Activated CD8-positive, alpha-beta memory T cell treated with anti-CD3 and anti-CD28 coated beads, Interleukin-2, amount 10 ng/mL, durations not matched to agents 7 days and 5 days (primary cell): ENCODE data around the gene RASA1. TPM values are rescaled to one million over a fixed set of nuclear protein-coding genes. Genes with fewer than 3 reads are reported as not detected.
"Not testable (repeated sequence)": the region's sequence is repeated elsewhere in the genome, so short reads cannot be mapped to it uniquely, and the experiment has no call there.

Source experiments
- ATAC-seq: fragments of 150-1000 bp; cut with Tn5 transposase; one replicate; pipeline ENCODE4 v1.10.0; 2021; ENCODE audit warnings: moderate library complexity
- CTCF ChIA-PET: fragments of 350-600 bp; sonication (Branson Sonifier 250); formaldehyde crosslinking; loops from one replicate; lab custom pipeline; 2021; ENCODE audit warnings: antibody characterized with exemption; lab: Charles Lee
- DNase-seq: peaks from one replicate; pipeline ENCODE4 v3.0.0-alpha.2; 2020
- H3K27ac Mint-ChIP-seq: one replicate; pipeline ENCODE4 v1.8.0; 2021; ENCODE audit warnings: mild to moderate bottlenecking, mixed read lengths
- H3K27me3 Mint-ChIP-seq: one replicate; pipeline ENCODE4 v1.8.0; 2021; ENCODE audit warnings: mixed read lengths
- H3K36me3 Mint-ChIP-seq: one replicate; pipeline ENCODE4 v1.8.0; 2021; ENCODE audit warnings: mild to moderate bottlenecking, mixed read lengths
- H3K4me1 Mint-ChIP-seq: one replicate; pipeline ENCODE4 v1.8.0; 2021; ENCODE audit warnings: mixed read lengths
- H3K4me3 Mint-ChIP-seq: one replicate; pipeline ENCODE4 v1.8.0; 2021; ENCODE audit warnings: mild to moderate bottlenecking, moderate library complexity, mixed read lengths
- H3K9me3 Mint-ChIP-seq: one replicate; pipeline ENCODE4 v1.8.0; 2022; ENCODE audit warnings: low read depth, mixed read lengths
- total RNA-seq, 2 experiments: library from RNA; stranded (reverse); gene quantifications; one replicate each; pipeline ENCODE4 v1.2.3, GENCODE V29; 2021

Gene RASA1
- total RNA-seq, 2 experiments from 2014 or later = 15.4 to 22.1 TPM

DNA sequence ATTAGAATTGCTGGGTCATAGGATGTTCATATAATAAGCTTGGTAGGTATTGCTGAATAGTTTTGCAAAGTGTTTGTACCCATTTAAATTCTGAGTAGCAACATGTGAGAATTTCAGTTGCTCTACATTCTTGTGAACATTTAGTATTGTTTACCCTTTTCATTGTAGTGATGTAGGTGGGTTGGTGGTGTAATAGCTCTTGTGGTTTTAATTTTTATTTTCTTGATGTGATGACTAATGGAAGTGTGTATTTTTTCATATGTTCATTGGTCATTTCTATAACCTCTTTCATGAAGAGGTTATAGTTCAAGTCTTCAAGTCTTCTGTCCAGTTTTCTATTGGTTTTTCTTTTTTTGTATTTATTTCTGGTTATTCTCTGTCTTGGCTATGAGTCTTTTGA lies 34.4 kb downstream of the RASA1 start:
- ATAC-seq (no peak), DNase-seq (no peak)
- Mint-ChIP-seq H3K4me3 (no peak overlapping the region), H3K36me3 (peaks cover 49% of the 10 kb centered on the region), H3K4me1 (peaks cover 30% of the 10 kb centered on the region), H3K27ac (no peak overlapping the region), H3K9me3 (peaks cover 9% of the 10 kb centered on the region), H3K27me3 (no peaks in the 10 kb centered on the region)
- CTCF ChIA-PET = no interaction called here

DNA sequence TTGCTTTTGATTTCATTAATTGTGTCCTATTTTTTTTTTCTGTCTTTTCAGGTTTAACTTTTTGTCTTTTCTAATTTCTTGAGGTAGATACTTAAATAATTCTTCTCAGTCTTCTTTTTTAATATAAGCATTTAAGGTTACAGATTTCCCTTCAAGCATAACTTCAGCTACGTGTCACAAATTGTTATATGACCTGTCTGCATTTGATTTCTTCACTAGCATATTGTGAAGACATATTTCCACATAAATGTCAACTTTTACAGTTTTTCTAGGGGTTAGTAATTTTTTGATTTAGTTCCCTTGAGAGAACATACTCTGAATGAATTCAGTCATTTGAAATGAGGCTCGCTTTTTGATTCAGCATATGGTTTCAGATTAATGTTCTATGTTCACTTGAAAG lies 35.6 kb downstream of the RASA1 start:
- Mint-ChIP-seq H3K9me3 (peaks cover 9% of the 10 kb centered on the region), H3K4me1 (peaks cover 19% of the 10 kb centered on the region), H3K4me3 (no peak overlapping the region), H3K36me3 (peaks cover 52% of the 10 kb centered on the region), H3K27ac (no peak overlapping the region), H3K27me3 (no peaks in the 10 kb centered on the region)
- CTCF ChIA-PET = no interaction called here
- no peak for ATAC-seq
- no peak for DNase-seq

DNA sequence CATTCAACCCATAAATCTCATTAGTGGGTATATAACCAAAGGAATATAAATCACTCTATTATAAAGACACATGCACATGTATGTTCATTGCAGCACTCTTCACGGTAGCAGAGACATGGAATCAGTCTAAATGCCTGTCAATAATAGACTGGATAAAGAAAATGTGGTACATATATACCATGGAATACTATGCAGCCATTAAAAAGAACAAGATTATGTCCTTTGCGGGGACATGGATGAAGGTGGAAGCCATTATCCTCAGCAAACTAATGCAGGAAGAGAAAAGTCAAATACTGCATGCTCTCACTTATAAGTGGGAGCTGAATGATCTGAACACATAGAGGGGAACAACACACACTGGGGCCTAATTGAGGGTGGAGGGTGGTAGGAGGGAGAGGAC lies 38.4 kb downstream of the RASA1 start:
- H3K27ac Mint-ChIP-seq, ATAC-seq, H3K4me3 Mint-ChIP-seq, H3K27me3 Mint-ChIP-seq, DNase-seq, H3K9me3 Mint-ChIP-seq, CTCF ChIA-PET, H3K4me1 Mint-ChIP-seq: not testable (repeated sequence)
- H3K36me3 Mint-ChIP-seq = peaks cover 46% of the 10 kb centered on the region

DNA sequence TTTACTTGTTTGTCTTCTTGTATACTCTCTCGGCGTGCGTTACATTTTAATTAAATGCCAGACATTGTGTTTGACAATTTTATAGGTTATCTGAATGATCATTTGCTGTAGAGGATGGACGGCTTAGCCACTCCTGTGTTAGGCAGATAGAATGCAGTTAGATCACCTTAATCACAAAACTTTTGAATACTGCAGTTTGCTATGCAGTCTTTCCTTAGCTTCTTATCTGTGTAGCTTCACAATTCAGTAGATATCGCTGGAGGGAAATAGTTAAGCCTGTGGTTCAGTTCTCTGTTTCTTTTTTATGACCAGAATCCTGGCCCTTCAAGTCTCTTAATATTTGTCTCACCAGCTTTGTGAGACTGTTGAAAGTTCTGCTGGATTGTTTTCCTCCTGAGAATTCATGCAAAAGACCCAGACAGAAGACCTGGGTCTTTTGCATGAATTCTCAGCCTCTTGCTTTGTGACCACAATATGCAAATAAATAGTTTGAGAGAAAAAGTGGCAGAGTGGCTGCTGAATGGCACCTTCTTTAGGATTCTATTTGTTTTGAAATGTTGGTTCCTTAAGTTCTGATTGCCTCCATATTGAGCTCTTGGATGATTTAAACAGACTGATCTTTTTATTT lies 40.2 kb downstream of the RASA1 start:
- ATAC-seq (no peak), DNase-seq (no peak)
- Mint-ChIP-seq H3K4me1 (peaks cover 2% of the 10 kb centered on the region), H3K27ac (no peak overlapping the region), H3K9me3 (peaks cover 9% of the 10 kb centered on the region), H3K27me3 (no peaks in the 10 kb centered on the region), H3K36me3 (peaks cover 38% of the 10 kb centered on the region), H3K4me3 (no peak overlapping the region)
- CTCF ChIA-PET = no interaction called here

DNA sequence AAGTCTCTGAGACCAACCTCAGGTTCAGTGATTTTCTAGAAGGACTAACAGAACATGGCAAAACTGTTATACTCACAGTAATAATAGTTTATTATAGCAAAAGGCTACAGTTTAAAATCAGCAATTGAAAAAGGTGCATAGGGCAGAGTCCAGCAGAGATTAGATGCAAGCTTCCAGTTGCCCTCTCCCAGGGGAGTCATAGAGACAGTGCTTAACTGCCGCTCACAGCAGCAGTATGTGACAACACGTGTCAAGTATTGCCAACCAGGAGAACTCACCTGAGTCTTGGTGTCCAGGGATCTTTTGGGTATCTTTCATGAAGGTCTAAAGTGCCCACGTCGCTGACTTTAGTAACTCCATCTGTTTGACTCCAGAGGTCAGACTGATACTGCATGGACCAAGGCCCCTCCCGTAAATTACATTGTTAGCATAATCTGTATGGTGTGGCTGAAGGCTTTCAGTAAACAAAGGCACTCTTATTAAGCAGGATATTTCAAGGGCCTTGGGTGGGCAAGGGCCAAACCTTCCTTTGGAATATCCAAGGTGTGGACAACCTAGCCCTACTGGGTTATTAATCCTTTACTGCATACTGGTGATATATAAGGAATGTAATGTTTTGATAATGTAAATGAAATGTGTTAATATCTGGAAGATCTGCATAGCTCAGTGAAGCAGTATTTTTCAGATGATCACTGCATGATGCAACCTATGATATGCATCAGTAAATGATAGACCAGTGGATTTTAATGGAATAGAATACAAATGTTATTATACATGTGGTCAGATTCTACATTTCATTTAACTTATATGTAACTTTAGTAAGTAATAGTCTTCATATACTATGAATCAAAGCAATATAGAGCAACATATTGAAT lies 44.0 kb downstream of the RASA1 start:
- CTCF ChIA-PET = no interaction called here
- no peak overlapping the region for H3K4me3 Mint-ChIP-seq
- H3K4me1 Mint-ChIP-seq = peaks cover 2% of the 10 kb centered on the region
- peaks cover 2% of the 10 kb centered on the region for H3K9me3 Mint-ChIP-seq
- ATAC-seq (no peak), DNase-seq (no peak)
- H3K36me3 Mint-ChIP-seq = peaks cover 14% of the 10 kb centered on the region
- no peak overlapping the region for H3K27ac Mint-ChIP-seq
- H3K27me3 Mint-ChIP-seq = no peaks in the 10 kb centered on the region

DNA sequence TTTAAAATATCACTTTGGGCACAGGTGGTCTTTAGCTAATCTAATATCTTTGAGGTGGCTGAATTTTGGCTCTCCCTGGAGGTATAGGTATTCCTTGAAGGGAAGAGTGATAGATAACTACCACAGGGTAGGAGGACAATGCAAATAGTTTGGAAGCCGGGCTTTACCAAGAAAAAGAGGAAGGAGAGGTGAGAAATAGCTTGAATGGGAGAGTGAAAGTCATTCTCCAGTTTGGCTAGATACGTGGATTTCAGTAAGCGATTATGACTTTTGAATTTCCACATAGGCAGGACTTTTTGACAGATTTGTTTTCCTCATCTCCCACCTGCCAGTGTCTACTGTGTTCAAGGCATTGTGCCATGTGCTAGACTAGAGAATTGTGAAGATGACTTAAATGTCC lies 45.5 kb downstream of the RASA1 start:
- H3K4me3 Mint-ChIP-seq = no peak overlapping the region
- peaks cover 2% of the 10 kb centered on the region for H3K9me3 Mint-ChIP-seq
- H3K36me3 Mint-ChIP-seq = peaks cover 14% of the 10 kb centered on the region
- H3K27ac Mint-ChIP-seq = no peak overlapping the region
- peaks cover 2% of the 10 kb centered on the region for H3K4me1 Mint-ChIP-seq
- no peaks in the 10 kb centered on the region for H3K27me3 Mint-ChIP-seq
- DNase-seq = no peak
- CTCF ChIA-PET = no interaction called here
- ATAC-seq = no peak

DNA sequence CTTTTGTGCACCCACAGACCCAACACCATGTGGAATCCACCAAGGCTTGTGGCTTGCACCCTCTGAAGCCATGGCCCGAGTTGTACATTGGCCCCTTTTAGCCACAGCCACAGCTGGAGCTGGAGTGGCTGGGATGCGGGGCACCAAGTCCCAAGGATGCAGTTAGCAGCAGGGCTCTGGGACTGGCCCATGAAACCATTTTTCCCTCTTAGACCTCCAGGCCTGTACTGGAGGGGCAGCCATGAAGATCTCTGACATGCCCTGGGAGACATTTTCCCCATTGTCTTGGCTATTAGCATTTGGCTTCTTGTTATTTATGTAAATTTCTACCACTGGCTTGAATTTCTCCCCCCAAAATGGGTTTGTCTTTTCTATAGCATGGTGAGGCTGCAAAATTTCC lies 51.8 kb downstream of the RASA1 start:
- H3K27ac Mint-ChIP-seq = no peak overlapping the region
- peaks cover 6% of the 10 kb centered on the region for H3K9me3 Mint-ChIP-seq
- peaks cover 35% of the 10 kb centered on the region for H3K36me3 Mint-ChIP-seq
- no peak overlapping the region for H3K4me3 Mint-ChIP-seq
- CTCF ChIA-PET = no interaction called here
- DNase-seq (no peak), ATAC-seq (no peak)
- no peaks in the 10 kb centered on the region for H3K27me3 Mint-ChIP-seq
- H3K4me1 Mint-ChIP-seq = peaks cover 2% of the 10 kb centered on the region

DNA sequence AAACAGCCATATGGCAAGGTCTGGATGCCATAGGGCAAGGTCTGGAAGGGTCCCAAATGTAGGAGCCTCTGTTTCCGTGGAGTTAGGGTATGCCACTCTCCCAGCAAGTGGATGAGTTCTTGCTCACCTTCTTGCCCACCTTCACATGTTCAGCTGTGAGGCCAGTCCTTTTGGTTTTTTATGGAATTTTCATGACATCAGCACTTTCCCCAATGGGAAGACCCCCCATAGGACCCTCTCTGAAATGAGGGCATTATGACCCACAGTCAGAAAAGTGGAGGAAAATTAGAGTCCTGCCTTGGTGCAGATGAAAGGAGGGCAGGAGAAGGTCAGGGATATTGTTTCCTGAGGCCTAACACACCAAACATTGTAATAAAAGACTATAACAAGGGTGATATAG lies 53.9 kb downstream of the RASA1 start:
- CTCF ChIA-PET = no interaction called here
- no peak overlapping the region for H3K4me3 Mint-ChIP-seq
- DNase-seq (no peak), ATAC-seq (no peak)
- peaks cover 2% of the 10 kb centered on the region for H3K4me1 Mint-ChIP-seq
- peaks cover 35% of the 10 kb centered on the region for H3K36me3 Mint-ChIP-seq
- H3K27me3 Mint-ChIP-seq = no peaks in the 10 kb centered on the region
- peaks cover 6% of the 10 kb centered on the region for H3K9me3 Mint-ChIP-seq
- no peak overlapping the region for H3K27ac Mint-ChIP-seq

DNA sequence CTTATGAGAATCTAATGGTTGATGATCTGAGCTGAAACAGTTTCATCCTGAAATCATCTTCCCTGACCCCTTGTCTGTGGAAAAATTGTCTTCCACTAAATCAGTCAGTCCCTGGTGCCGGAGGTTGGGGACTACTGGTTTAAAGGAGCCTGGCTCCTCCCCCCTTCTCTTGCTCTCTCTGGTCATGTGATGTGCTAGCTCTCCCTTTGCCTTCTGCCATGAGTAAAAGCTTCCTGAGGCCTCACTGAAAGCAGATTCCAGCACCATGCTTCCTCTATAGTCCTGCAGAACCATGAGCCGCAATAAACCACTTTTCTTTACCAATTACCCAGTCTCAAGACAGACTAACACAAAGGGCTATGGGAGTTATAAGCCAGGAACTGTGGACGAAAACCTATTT lies 54.7 kb downstream of the RASA1 start:
- H3K4me3 Mint-ChIP-seq = no peak overlapping the region
- H3K4me1 Mint-ChIP-seq = peaks cover 2% of the 10 kb centered on the region
- CTCF ChIA-PET = no interaction called here
- DNase-seq = no peak
- ATAC-seq = no peak
- no peaks in the 10 kb centered on the region for H3K27me3 Mint-ChIP-seq
- peaks cover 34% of the 10 kb centered on the region for H3K36me3 Mint-ChIP-seq
- peaks cover 6% of the 10 kb centered on the region for H3K9me3 Mint-ChIP-seq
- no peak overlapping the region for H3K27ac Mint-ChIP-seq

DNA sequence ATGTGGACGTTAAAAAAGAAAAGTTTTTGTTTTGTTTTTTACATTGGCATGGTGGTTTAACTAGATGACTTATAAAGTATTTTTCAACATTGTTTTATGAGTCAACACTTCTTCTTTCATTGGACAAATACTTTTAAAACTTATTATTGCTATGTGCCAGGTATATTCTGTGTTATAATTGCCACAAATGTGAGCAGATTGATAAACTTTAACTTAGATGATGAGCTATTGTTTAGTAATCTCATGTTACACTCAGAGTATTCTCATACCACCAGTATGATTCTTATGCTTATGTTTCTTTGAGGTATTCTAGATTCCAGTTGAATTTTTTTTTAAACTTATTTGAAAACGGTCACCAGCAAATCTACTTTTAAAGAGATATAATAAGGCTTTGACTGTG lies 60.3 kb downstream of the RASA1 start:
- Mint-ChIP-seq H3K27me3 (no peaks in the 10 kb centered on the region), H3K36me3 (peaks cover 10% of the 10 kb centered on the region), H3K4me1 (peaks cover 5% of the 10 kb centered on the region), H3K27ac (no peak overlapping the region), H3K4me3 (no peak overlapping the region), H3K9me3 (no peaks in the 10 kb centered on the region)
- ATAC-seq (no peak), DNase-seq (no peak)
- CTCF ChIA-PET = no interaction called here

DNA sequence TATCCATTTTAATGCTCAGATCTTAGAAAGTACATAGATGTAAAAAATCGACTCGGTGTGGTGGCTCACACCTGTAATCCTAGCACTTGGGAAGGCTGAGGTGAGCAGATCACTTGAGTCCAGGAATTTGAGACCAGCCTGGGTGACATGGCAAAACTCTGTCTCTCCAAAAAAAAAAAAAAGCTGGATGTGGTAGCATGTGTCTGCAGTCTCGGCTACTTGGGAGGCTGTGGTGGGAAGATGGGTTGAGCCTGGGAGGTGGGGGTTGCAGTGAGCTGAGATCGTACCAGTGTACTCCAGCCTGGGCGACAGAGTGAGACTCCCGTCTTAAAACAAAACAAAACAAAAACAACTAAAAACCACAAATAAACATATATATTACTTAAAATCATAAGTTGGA lies 61.4 kb downstream of the RASA1 start:
- Mint-ChIP-seq H3K4me3 (no peak overlapping the region), H3K36me3 (peaks cover 17% of the 10 kb centered on the region), H3K27me3 (no peaks in the 10 kb centered on the region), H3K27ac (no peak overlapping the region), H3K4me1 (peaks cover 5% of the 10 kb centered on the region), H3K9me3 (no peaks in the 10 kb centered on the region)
- DNase-seq (no peak), ATAC-seq (no peak)
- CTCF ChIA-PET = no interaction called here

DNA sequence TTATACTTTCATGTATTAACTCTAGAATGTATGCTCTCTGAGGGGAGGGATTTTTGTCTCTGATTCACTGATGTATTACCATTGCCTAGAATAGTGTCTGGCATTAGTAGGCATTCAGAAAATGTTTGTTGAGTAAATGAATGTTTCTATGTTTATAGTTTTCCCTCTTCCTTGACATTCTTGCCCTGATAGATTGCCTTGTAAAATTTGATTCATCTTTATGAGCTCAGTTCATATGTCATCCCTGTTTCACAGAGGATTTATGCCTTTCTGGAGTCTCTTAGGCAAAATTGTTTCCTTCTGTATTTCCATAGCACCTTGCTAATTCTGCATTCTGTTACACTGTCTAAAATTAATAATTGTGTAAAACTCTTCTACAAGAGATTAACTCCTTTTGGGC lies 72.3 kb downstream of the RASA1 start:
- Mint-ChIP-seq H3K27ac (peak overlapping the region; percentile 86), H3K4me1 (peaks cover 20% of the 10 kb centered on the region), H3K9me3 (peaks cover 8% of the 10 kb centered on the region), H3K4me3 (no peak overlapping the region), H3K36me3 (peaks cover 57% of the 10 kb centered on the region), H3K27me3 (no peaks in the 10 kb centered on the region)
- CTCF ChIA-PET = interaction anchor here (1.6 kb wide), 1 partner anchor 72 kb away, joined by 3 read pairs; no protein-coding TSS in a partner anchor
- DNase-seq = no peak
- no peak for ATAC-seq

DNA sequence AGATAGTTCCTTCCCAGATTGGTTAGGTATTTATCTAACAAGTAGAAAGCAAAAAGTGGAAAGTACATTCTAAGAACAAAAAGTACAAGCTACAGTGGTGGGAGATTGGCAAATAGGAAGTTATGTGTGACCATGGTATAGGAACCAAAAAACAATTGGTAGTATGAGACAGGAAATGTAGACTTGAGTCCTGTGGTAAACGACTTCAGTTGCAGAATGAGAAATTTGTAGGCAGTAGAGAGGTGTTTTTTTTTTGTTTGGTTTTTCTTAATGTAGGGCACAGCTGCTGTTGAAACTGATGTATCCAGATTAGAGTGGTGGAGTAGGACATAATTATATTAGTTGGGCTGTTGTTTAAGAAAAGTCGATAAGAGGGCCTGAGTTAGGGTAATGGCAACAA lies 73.0 kb downstream of the RASA1 start:
- peaks cover 6% of the 10 kb centered on the region for H3K9me3 Mint-ChIP-seq
- no peak for DNase-seq

DNA sequence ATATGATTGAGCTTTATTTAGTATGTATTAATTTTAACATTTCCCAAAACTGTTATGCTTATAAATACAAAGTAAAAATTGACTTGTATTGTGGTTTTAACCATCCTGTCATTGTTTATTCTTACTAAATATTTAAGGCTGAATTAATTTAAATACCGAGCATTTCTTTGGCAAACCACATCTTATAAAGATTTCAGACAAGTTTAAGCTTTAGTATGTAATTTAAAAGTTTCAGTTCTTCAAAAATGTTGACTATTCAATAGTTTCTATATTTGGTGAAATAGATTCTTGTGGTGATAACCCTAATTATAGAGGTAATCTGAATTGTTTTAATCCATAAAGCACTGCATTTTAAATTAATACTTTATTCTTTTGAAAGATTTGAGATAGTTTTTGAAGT lies 79.6 kb downstream of the RASA1 start:
- DNase-seq (no peak), ATAC-seq (no peak)
- no peak overlapping the region for H3K4me3 Mint-ChIP-seq
- H3K27ac Mint-ChIP-seq = no peak overlapping the region
- peaks cover 6% of the 10 kb centered on the region for H3K4me1 Mint-ChIP-seq
- peaks cover 6% of the 10 kb centered on the region for H3K9me3 Mint-ChIP-seq
- H3K36me3 Mint-ChIP-seq = peaks cover 33% of the 10 kb centered on the region
- no peaks in the 10 kb centered on the region for H3K27me3 Mint-ChIP-seq
- CTCF ChIA-PET = interaction anchor here (2.1 kb wide), 1 partner anchor 8 kb away, joined by 8 read pairs; no protein-coding TSS in a partner anchor

More for the DNA sequence above, 73.0 kb downstream of the RASA1 start:
- CTCF ChIA-PET = interaction anchor here (1.6 kb wide), 1 partner anchor 71 kb away, joined by 3 read pairs; no protein-coding TSS in a partner anchor
- peaks cover 20% of the 10 kb centered on the region for H3K4me1 Mint-ChIP-seq
- H3K27me3 Mint-ChIP-seq = no peaks in the 10 kb centered on the region
- peak; percentile 98 for ATAC-seq
- H3K4me3 Mint-ChIP-seq = peak overlapping the region; percentile 58
- peaks cover 58% of the 10 kb centered on the region for H3K36me3 Mint-ChIP-seq
- peak overlapping the region; percentile 86 for H3K27ac Mint-ChIP-seq
